ENCODE results near the gene SMIM29.

The SMIM29 gene

GRCh38 chr6:34240329-34241248 is 8.2 kb downstream of the SMIM29 start:
- DNase-seq (ENCODE audit: low read depth in 2 of 2): no peak

GRCh38 chr6:34239893-34240292 is 8.9 kb downstream of the SMIM29 start:
- no peak for DNase-seq (ENCODE audit: low read depth in 2 of 2)

- DNase-seq (ENCODE audit: low read depth in 2 of 2): no peak
Observed at GRCh38 chr6:34239500-34239825, 9.3 kb downstream of the SMIM29 start.

- no peak for DNase-seq (ENCODE audit: low read depth in 2 of 2)
Observed at GRCh38 chr6:34238585-34239499, 10.0 kb downstream of the SMIM29 start.

GRCh38 chr6:34237722-34238584 is 10.9 kb downstream of the SMIM29 start:
- peak; percentile 70 to 73 for DNase-seq (ENCODE audit: low read depth in 2 of 2)

GRCh38 chr6:34237316-34237721 is 11.5 kb downstream of the SMIM29 start:
- DNase-seq (ENCODE audit: low read depth in 2 of 2): no peak

- DNase-seq (ENCODE audit: low read depth in 2 of 2): peak; percentile 80 to 81
Observed at GRCh38 chr6:34236443-34237315, 12.1 kb downstream of the SMIM29 start, which contains the start of gene HMGA1. Gene HMGA1, plus strand, starts transcription at chr6:34236873. Its CDS starts 3,908 bp downstream, at chr6:34240781.

GRCh38 chr6:34236131-34236442 is 12.7 kb downstream of the SMIM29 start:
- DNase-seq (ENCODE audit: low read depth in 2 of 2): no peak

GRCh38 chr6:34235307-34236130 is 13.3 kb downstream of the SMIM29 start:
- DNase-seq (ENCODE audit: low read depth in 2 of 2): peak in 1 of 2 donors; percentile 61

- no peak for DNase-seq (ENCODE audit: low read depth in 2 of 2)
Observed at GRCh38 chr6:34234667-34235306, 14.0 kb downstream of the SMIM29 start.

- DNase-seq (ENCODE audit: low read depth in 2 of 2): no peak
Observed at GRCh38 chr6:34233867-34234266, 14.9 kb downstream of the SMIM29 start.

GRCh38 chr6:34232901-34233300 is 15.9 kb downstream of the SMIM29 start:
- DNase-seq (ENCODE audit: low read depth in 2 of 2): no peak

GRCh38 chr6:34231566-34232336 is 17.1 kb downstream of the SMIM29 start:
- no peak for DNase-seq (ENCODE audit: low read depth in 2 of 2)

GRCh38 chr6:34230653-34231371 is 18.0 kb downstream of the SMIM29 start:
- DNase-seq (ENCODE audit: low read depth in 2 of 2): no peak

- no peak for DNase-seq (ENCODE audit: low read depth in 2 of 2)
Observed at GRCh38 chr6:34229877-34230276, 18.9 kb downstream of the SMIM29 start.

GRCh38 chr6:34227761-34228421 is 20.9 kb downstream of the SMIM29 start:
- DNase-seq (ENCODE audit: low read depth in 2 of 2): no peak

Data from stimulated activated CD8-positive, alpha-beta memory T cell treated with anti-CD3 and anti-CD28 coated beads, Interleukin-15, amount 100 ng/mL, for 48 hours (primary cell).